GM18909 (cell line): Measurements from ENCODE around the gene MARK1.
A peak's percentile ranks its signal among the peaks of the same experiment; 100 is the strongest.

Source experiments
- ATAC-seq: cut with Tn5 transposase; IDR thresholded peaks from one replicate; pipeline ENCODE4 v1.9.1; 2021; ENCODE audit warnings: mild to moderate bottlenecking; ENCODE audit not compliant: unreplicated experiment, poor library complexity

Gene MARK1

GRCh38 chr1:220684890-220685289 lies 157.0 kb downstream of the MARK1 start:
- ATAC-seq: no peak

GRCh38 chr1:220685879-220686278 lies 157.9 kb downstream of the MARK1 start:
- ATAC-seq: no peak

GRCh38 chr1:220687809-220688208 lies 159.9 kb downstream of the MARK1 start:
- no peak for ATAC-seq

GRCh38 chr1:220689666-220690065 lies 161.7 kb downstream of the MARK1 start:
- no peak for ATAC-seq

- peak; percentile 97 for ATAC-seq
Measured at GRCh38 chr1:220690140-220691052, 162.5 kb downstream of the MARK1 start, which contains the start of gene C1orf115. TSS of gene C1orf115 (plus strand) at chr1:220690363. CDS start at chr1:220690403, 40 bp downstream.

GRCh38 chr1:220691053-220691684 lies 163.2 kb downstream of the MARK1 start:
- no peak for ATAC-seq

GRCh38 chr1:220692436-220693228 lies 164.7 kb downstream of the MARK1 start:
- ATAC-seq: no peak

- no peak for ATAC-seq
Measured at GRCh38 chr1:220694866-220695382, 167.0 kb downstream of the MARK1 start.

- no peak for ATAC-seq
Measured at GRCh38 chr1:220695426-220695825, 167.5 kb downstream of the MARK1 start.

- no peak for ATAC-seq
Measured at GRCh38 chr1:220696226-220696862, 168.4 kb downstream of the MARK1 start.

GRCh38 chr1:220696863-220697231 lies 168.9 kb downstream of the MARK1 start:
- ATAC-seq: no peak

GRCh38 chr1:220697326-220697725 lies 169.4 kb downstream of the MARK1 start:
- no peak for ATAC-seq

GRCh38 chr1:220698607-220699016 lies 170.7 kb downstream of the MARK1 start:
- no peak for ATAC-seq

GRCh38 chr1:220699044-220699443 lies 171.1 kb downstream of the MARK1 start:
- ATAC-seq: no peak

- no peak for ATAC-seq
Measured at GRCh38 chr1:220700556-220701179, 172.7 kb downstream of the MARK1 start.

- peak; percentile 65 for ATAC-seq
Measured at GRCh38 chr1:220701974-220702373, 174.0 kb downstream of the MARK1 start.

- no peak for ATAC-seq
Measured at GRCh38 chr1:220702733-220703270, 174.9 kb downstream of the MARK1 start.

- no peak for ATAC-seq
Measured at GRCh38 chr1:220703305-220703704, 175.4 kb downstream of the MARK1 start.

- no peak for ATAC-seq
Measured at GRCh38 chr1:220705782-220706181, 177.8 kb downstream of the MARK1 start.
